Measurements from ENCODE around the gene SFSWAP. TPM values are rescaled to one million over a fixed set of nuclear protein-coding genes. Genes with fewer than 3 reads are reported as not detected.

The SFSWAP gene
- total and polyA plus RNA-seq, 2 of the 8 experiments (the other 6 are each of a cell fraction or from before 2014, with no cell fraction given), result 36.5 to 49.5 TPM

DNA sequence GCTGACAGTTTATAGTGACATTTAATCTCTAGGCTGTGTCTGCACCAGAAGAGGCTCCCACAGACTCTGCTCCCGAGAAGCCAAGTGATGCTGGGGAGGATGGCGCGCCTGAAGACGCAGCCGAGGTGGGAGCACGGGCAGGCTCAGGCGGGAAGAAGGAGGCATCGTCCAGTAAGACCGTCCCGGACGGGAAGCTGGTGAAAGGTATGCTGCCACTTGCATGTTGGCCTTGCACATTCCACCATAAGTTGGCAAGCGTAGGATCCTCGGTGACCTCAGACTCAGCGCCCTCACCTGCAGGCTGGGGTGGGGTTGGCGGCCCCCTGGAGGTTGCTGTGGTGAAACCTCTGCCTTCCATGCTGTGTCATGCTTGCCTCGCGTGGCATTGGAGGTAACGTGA, 45.6 kb downstream of the SFSWAP start:
- H3K23ac ChIP-seq (ENCODE audit: insufficient read length), result no peak overlapping the region
- no peak overlapping the region for H3K4ac ChIP-seq (replicated peaks; ENCODE audit: insufficient read length, low read depth, low read length)
- WGBS, 2 experiments (ENCODE audit: extremely low coverage in 1 of 2, insufficient coverage in 1 of 2, insufficient read length in 1 of 2, insufficient replicate concordance in 2 of 2, low coverage in 1 of 2, low lambda C conversion rate in 2 of 2, missing lambda C conversion rate in 1 of 2), result 98% methylated on average over 18 of the region's 18 CpGs; no CpG with 5 or more reads in 1 of the 2 experiments
- H2BK12ac ChIP-seq (ENCODE audit: low read depth, low read length), result no peak overlapping the region
- H4K8ac ChIP-seq (ENCODE audit: extremely low read depth, insufficient read depth, low read length), result no peak overlapping the region
- peaks cover 3 to 16% (median 8%) of the 10 kb centered on the region in 4 experiments for H3K4me1 ChIP-seq (replicated peaks in 1 of 4; ENCODE audit: control insufficient read depth in 3 of 4, insufficient read depth in 4 of 4, low read length in 3 of 4)
- H3K9me3 ChIP-seq (ENCODE audit: insufficient read depth in 2 of 2, low read depth in 1 of 2, low read length in 1 of 2), result no peaks in the 10 kb centered on the region
- H3K56ac ChIP-seq (replicated peaks; ENCODE audit: insufficient read length, low read depth, low read length), result no peak overlapping the region
- FAIRE-seq, result no peak
- POLR2A ChIA-PET (ENCODE audit: partially characterized antibody), result no interaction called here
- H3K27me3 ChIP-seq (replicated peaks in 1 of 4; ENCODE audit: control insufficient read depth in 3 of 4, extremely low read depth in 1 of 4, insufficient read depth in 3 of 4, low read length in 3 of 4), result no peaks in the 10 kb centered on the region
- H3K23me2 ChIP-seq (ENCODE audit: low read depth, low read length), result no peaks in the 10 kb centered on the region
- peaks cover 0 to 3% of the 10 kb centered on the region in 2 experiments for H4K20me1 ChIP-seq (replicated peaks in 1 of 2; ENCODE audit: control insufficient read depth in 1 of 2, insufficient read depth in 2 of 2, low read length in 2 of 2)
- peaks cover 12 to 57% (median 36%) of the 10 kb centered on the region in 4 experiments for H3K36me3 ChIP-seq (ENCODE audit: control insufficient read depth in 2 of 4, insufficient read depth in 4 of 4, low read length in 3 of 4)
- no peak overlapping the region for H2AK5ac ChIP-seq (ENCODE audit: low read depth, low read length)
- DNase-seq (ENCODE audit: low read depth in 1 of 2, low spot score in 2 of 2), result no peak
- no peak overlapping the region; the same call in 1 of the 2 replicates for H2BK5ac ChIP-seq (ENCODE audit: low read depth, low read length)
- H3K18ac ChIP-seq (ENCODE audit: extremely low read depth, low read length), result no peak overlapping the region
- no peak overlapping the region for H3K9ac ChIP-seq (replicated peaks in 1 of 4; ENCODE audit: extremely low read depth in 1 of 4, low read depth in 3 of 4, low read length in 3 of 4)
- no peak overlapping the region for H3K4me2 ChIP-seq (ENCODE audit: insufficient read depth in 1 of 2, low read depth in 2 of 2, low read length in 2 of 2)
- H3K4me3 ChIP-seq (ENCODE audit: extremely low read depth in 1 of 4, insufficient read depth in 2 of 4, low read depth in 3 of 4, low read length in 4 of 4), result no peak overlapping the region
- peaks cover 2% of the 10 kb centered on the region; the same call in 1 of the 2 replicates for H3K79me1 ChIP-seq (ENCODE audit: low read depth, low read length)
- TF ChIP-seq ASH2L (IDR thresholded peaks at IDR 0.05; ENCODE audit: low read length) (no peak), TAF1 (IDR thresholded peaks at IDR 0.05; ENCODE audit: low read depth, low read length) (no peak), POU5F1 (IDR thresholded peaks at IDR 0.05; ENCODE audit: low read depth, low read length) (no peak), RBBP5 (IDR thresholded peaks at IDR 0.05; ENCODE audit: borderline replicate concordance, low read depth, low read length) (no peak), POLR2A (IDR thresholded peaks at IDR 0.05; ENCODE audit: control extremely low read depth in 1 of 2, low read depth in 2 of 2, low read length in 2 of 2) (no peak), BCL11A (IDR thresholded peaks at IDR 0.05; ENCODE audit: low read depth in 2 of 2, low read length in 2 of 2) (no peak), GTF2F1 (IDR thresholded peaks at IDR 0.05; ENCODE audit: borderline replicate concordance, low read depth, low read length) (no peak)
- TF ChIP-seq, protein P1, sequence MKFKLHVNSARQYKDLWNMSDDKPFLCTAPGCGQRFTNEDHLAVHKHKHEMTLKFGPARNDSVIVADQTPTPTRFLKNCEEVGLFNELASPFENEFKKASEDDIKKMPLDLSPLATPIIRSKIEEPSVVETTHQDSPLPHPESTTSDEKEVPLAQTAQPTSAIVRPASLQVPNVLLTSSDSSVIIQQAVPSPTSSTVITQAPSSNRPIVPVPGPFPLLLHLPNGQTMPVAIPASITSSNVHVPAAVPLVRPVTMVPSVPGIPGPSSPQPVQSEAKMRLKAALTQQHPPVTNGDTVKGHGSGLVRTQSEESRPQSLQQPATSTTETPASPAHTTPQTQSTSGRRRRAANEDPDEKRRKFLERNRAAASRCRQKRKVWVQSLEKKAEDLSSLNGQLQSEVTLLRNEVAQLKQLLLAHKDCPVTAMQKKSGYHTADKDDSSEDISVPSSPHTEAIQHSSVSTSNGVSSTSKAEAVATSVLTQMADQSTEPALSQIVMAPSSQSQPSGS (IDR thresholded peaks at IDR 0.05; ENCODE audit: low read length), result no peak
- H3K14ac ChIP-seq (ENCODE audit: insufficient read length), result no peak overlapping the region
- H2AFZ ChIP-seq (ENCODE audit: low read length), result no peak overlapping the region
- no peak overlapping the region for H3K27ac ChIP-seq (ENCODE audit: low read depth, low read length)
- no peak overlapping the region for H2BK120ac ChIP-seq (replicated peaks; ENCODE audit: low read depth, low read length)
- H4K5ac ChIP-seq (ENCODE audit: insufficient read length, low read depth, low read length), result no peak overlapping the region
- H2BK20ac ChIP-seq (ENCODE audit: low read length), result no peak overlapping the region
- no peak overlapping the region for H4K91ac ChIP-seq (replicated peaks; ENCODE audit: insufficient read length, low read length)
- no peak overlapping the region for H2BK15ac ChIP-seq (ENCODE audit: low read length)
- CTCF ChIA-PET (ENCODE audit: partially characterized antibody), result interaction anchor here (1.4 to 3.1 kb wide), 2 partner anchors 8 to 10 kb away, joined by 4 to 11 read pairs; no protein-coding TSS in a partner anchor
- 0 out of 4 replicates have a peak, but pooled peaks cover 0 to 4% of the 10 kb centered on the region in 2 experiments for H3K79me2 ChIP-seq (ENCODE audit: control insufficient read depth in 1 of 2, insufficient read depth in 2 of 2, low read length in 2 of 2)
